Measurements from ENCODE around the gene NOP53. TPM values are rescaled to one million over a fixed set of nuclear protein-coding genes. Genes with fewer than 3 reads are reported as not detected.
"Not testable (repeated sequence)": the region's sequence is repeated elsewhere in the genome, so short reads cannot be mapped to it uniquely, and the experiment has no call there.

NOP53 gene
- 501 TPM for polyA plus RNA-seq (ENCODE audit: insufficient read length)

DNA sequence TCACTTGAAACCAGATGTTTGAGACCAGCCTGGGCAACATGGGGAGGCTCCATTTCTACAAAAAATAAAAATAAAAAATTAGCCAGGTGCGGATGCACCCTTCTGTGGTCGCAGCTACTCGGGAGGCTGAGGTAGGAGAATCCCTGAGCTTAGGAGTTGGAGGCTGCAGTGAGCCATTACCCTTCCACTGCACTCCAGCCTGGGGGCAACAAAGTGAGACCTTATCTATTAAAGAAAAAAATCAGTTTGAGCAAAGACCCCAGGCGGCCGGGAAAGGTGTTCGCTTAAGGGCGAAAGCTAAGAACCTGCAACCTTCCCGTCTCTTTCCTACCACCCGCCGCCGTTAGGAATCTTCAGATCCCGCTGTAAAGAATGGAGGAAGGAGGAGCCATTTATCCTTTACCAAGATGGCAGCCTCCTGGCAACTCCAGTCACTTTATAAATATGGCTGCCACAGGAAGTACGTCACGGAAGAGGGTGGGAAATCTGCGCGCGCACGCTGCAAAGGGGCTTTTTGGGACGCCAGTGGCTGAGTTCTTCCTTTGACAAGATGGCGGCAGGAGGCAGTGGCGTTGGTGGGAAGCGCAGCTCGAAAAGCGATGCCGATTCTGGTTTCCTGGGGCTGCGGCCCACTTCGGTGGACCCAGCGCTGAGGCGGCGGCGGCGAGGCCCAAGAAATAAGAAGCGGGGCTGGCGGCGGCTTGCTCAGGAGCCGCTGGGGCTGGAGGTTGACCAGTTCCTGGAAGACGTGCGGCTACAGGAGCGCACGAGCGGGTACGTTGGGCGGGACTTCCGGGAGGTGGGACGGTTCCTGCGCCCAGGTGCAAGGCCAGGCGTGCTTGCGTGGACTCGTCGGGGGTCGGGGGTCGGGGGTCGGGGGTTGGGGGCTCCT, at the start of gene NOP53:
Gene NOP53 (plus strand): TSS at position 537 of the 892 bp plus-strand sequence. CDS start 14 bp downstream, at position 551.
- DNase-seq (ENCODE audit: low read depth) = peak; percentile 92

- DNase-seq (ENCODE audit: low read depth) = no peak
Measured at GRCh38 chr19:47696635-47697034, 48.7 kb upstream of the NOP53 start.

GRCh38 chr19:47697863-47698609, 47.3 kb upstream of the NOP53 start:
- peak; percentile 49 for DNase-seq (ENCODE audit: low read depth)

DNA sequence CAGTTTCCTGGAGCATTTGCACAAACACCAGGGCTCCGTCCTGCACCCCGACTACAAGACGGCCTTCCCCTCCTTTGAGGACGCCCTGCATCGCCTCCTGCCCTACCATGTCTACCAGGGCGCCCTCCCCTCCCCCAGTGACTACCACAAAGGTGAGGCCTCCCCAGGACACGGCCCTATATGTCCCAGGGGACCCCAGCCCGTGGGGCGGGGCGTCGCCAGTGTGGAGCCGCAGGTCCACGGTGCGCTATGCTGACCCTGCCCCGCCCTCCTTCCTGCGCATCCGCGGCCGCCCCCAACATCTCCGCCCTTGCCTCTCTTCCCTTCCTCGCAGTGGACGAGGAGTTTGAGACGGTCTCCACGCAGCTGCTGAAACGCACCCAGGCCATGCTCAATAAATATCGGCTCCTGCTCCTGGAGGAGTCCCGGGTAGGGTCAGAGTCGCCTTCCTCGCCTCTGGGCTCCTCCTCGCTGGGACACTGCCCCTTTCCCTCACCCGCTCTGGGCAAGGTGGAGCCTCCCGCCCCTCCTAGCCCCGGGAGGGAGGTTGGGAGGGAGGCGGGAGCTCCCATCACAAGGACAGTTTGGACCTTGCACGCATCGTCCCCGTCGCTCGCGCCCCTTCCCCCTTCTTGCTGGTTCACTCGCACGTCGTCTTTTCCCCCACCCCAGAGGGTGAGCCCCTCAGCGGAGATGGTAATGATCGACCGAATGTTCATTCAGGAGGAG, 46.6 kb upstream of the NOP53 start:
- no peak for DNase-seq (ENCODE audit: low read depth)

DNA sequence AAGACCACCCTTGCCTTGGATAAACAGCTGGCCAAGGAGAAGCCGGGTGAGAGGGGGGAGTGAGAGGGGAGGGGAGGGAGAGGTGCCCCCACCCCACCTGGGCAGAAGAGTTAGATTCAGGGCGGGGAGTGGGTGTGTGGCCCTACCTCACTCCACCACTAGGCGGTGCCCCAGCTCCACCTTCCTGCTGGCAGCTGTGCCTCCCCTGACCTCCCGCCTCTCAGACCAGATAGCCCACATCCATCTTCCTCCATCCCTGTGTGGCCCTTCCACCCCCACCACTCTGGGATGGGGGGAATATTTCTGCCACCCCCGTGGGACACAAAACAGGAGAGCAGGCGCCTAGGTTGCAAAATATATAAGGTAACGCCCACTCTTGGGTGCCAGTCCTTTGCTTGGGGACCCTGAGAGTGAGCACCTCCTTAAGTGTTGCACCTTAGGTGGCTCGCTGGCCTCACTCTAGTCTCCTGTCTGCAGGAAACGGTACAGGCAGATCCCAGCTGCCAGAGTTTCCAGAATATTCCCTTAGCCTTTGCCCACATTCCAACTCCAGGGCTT, 45.9 kb upstream of the NOP53 start:
- no peak for DNase-seq (ENCODE audit: low read depth)

DNA sequence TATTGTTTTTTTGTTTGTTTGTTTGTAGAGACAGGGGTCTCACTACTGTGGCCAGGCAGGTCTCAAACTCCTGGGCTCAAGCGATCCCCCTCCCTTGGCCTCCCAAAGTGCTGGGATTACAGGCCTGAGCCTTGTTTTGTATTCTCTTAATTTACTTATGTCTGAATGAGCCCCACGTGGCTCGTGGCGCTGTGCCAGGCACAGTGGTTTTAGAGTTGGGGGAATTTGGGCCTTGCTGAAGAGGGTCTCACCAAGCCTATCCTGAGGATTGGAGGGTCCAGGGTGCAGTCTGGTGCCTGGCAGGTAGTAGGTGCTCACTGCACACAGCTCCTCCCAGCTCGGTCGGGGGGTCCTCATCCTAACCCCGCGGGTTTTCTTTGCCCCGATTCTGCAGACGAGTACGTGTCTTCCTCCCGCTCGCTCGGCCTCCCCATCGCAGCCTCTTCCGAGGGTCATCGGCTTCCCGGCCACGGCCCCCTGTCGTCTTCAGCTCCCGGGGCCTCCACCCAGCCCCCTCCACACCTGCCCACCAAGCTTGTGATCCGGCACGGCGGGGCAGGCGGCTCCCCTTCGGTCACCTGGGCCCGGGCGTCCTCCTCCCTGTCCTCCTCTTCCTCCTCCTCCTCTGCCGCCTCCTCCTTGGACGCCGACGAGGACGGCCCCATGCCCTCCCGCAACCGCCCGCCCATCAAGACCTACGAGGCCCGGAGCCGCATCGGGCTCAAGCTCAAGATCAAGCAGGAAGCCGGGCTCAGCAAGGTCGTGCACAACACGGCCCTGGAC, 44.2 kb upstream of the NOP53 start:
- no peak for DNase-seq (ENCODE audit: low read depth)

DNA sequence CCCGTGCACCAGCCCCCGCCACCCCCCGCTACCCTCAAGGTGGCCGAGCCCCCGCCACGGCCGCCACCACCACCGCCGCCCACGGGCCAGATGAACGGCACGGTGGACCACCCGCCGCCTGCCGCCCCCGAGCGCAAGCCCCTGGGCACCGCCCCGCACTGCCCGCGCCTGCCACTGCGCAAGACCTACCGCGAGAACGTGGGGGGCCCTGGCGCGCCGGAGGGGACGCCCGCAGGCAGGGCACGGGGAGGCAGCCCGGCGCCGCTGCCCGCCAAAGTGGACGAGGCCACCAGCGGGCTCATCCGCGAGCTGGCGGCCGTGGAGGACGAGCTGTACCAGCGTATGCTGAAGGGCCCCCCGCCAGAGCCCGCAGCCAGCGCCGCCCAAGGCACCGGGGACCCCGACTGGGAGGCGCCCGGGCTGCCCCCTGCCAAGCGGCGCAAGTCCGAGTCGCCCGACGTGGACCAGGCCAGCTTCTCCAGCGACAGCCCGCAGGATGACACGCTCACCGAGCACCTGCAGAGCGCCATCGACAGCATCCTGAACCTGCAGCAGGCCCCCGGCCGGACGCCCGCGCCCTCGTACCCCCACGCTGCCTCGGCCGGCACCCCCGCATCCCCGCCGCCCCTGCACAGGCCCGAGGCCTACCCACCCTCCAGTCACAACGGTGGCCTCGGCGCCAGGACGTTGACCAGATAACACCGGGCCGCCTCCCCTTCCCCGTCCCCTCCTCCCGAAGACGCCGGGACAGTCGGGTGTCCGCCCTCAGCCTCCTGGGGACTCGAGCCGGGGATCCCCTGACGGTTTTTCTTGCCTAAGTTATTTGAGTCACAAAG, 43.4 kb upstream of the NOP53 start:
- DNase-seq (ENCODE audit: low read depth) = no peak

- no peak for DNase-seq (ENCODE audit: low read depth)
Measured at GRCh38 chr19:47702671-47703070, 42.7 kb upstream of the NOP53 start.

GRCh38 chr19:47703301-47703700, 42.0 kb upstream of the NOP53 start:
- no peak for DNase-seq (ENCODE audit: low read depth)

- DNase-seq (ENCODE audit: low read depth) = no peak
Measured at GRCh38 chr19:47704024-47704423, 41.3 kb upstream of the NOP53 start.

- no peak for DNase-seq (ENCODE audit: low read depth)
Measured at GRCh38 chr19:47704656-47705055, 40.7 kb upstream of the NOP53 start.

DNA sequence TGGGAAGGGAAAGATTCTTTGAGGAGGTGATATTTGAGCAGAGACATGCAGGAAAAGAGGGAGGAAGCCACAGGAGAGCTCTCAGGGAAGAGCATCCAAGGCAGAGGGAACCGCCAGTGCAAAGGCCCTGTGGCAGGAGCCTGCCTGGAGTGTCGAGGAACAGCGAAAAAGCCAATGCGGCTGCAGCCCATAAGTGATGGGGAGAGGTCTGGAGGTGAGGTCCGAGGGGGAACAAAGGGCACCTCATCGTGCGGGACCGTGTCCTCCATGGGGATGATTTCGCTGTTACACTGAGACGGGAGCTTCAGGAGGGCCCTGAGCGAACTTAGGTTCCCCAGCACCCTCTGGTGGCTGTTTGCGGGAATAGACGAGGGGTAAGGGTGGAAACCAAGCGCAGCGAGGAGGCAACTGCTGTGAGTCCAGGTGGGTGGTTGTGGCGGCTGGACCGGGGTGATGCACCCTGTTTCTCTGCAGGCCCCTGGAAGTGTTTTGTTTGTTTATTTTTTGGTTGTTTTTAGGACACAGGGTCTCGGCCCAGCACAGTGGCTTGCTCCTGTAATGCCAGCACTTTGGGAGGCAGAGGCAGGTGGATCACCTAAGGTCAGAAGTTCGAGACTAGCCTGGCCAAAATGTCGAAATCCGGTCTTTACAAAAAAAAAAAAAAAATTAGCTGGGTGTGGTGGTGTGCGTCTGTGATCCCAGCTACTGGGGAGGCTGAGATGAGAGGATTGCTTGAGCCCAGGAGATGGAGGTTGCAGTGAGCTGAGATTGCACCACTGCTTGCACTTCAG, 38.0 kb upstream of the NOP53 start:
- DNase-seq (ENCODE audit: low read depth) = no peak

GRCh38 chr19:47711652-47712242, 33.6 kb upstream of the NOP53 start:
- no peak for DNase-seq (ENCODE audit: low read depth)

DNA sequence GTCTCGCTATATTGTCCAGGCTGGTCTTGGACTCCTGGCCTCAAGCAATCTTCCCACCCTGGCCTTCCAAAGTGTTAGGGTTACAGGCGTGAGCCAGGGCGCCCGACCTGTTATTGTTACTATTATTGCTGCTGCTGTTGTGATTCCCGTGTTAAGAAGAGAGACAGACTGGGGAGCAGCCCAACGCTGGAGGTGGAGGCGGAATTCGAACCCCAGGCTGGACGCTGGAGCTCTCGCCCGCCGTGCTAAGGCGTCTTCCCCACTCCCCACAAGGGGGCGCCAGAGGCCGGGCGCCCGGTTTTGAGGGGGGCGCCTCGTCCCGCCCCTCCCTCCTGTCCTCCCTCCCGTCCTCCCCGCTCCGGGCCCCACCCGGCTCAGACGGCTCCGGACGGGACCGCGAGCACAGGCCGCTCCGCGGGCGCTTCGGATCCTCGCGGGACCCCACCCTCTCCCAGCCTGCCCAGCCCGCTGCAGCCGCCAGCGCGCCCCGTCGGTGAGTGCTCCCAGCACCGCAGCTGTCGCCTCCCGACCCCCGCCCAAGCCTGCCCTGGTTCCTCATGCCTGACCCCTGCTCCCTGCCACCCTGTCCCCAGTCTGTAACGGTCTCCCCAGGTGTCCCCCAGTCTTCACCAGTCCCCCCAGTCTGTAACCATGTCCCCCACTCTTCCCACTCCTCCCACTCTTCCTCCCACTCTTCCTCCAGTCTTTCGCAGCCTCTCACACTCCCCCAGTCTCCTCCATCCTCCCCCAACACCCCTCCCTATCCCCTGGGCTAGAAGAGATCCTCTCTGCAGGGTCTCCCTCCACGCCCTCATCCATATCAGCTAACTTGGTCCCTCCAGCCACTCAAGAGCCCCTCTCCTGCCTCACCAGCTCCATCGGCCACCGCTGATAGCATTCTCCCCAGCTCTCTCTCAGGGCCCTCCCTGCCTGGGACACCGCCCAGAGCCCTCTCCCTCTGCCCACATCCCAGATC, 32.0 kb upstream of the NOP53 start, which contains the start of gene EHD2:
Gene EHD2 (plus strand): TSS at position 377 of the 976 bp plus-strand sequence. CDS start 3,191 bp downstream, outside the sequence.
- DNase-seq (ENCODE audit: low read depth) = no peak

- no peak for DNase-seq (ENCODE audit: low read depth)
Measured at GRCh38 chr19:47714339-47714738, 31.0 kb upstream of the NOP53 start.

DNA sequence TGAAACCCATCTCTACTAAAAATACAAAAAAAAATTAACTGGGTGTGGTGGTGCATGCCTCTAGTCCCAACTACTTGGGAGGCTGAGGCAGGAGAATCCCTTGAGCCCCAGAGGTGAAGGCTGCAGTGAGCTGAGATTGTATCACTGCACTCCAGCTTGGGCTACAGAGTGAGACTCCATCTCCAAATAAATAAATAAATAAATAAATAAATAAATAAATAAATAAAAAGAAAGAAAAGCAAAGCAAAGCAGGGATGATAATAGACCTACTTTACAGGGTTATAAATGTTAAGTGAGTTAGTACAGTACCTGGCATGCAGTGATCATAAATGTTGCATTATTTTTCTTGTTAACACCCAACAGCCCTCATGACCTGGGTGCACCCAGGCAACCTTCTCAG, 30.5 kb upstream of the NOP53 start:
- not testable (repeated sequence) for DNase-seq (ENCODE audit: low read depth)

GRCh38 chr19:47716270-47716937, 28.9 kb upstream of the NOP53 start:
- DNase-seq (ENCODE audit: low read depth) = no peak
